Suppressor macrophage (primary cell): ENCODE data around the gene PLA2G15.
A peak's percentile ranks its signal among the peaks of the same experiment; 100 is the strongest.
"Not testable (repeated sequence)": the region's sequence is repeated elsewhere in the genome, so short reads cannot be mapped to it uniquely, and the experiment has no call there.

ENCODE experiments used
- DNase-seq, 4 experiments: peaks; one replicate each; pipeline ENCODE4 v3.0.0-alpha.2; 2020 to 2022

PLA2G15 gene

DNA sequence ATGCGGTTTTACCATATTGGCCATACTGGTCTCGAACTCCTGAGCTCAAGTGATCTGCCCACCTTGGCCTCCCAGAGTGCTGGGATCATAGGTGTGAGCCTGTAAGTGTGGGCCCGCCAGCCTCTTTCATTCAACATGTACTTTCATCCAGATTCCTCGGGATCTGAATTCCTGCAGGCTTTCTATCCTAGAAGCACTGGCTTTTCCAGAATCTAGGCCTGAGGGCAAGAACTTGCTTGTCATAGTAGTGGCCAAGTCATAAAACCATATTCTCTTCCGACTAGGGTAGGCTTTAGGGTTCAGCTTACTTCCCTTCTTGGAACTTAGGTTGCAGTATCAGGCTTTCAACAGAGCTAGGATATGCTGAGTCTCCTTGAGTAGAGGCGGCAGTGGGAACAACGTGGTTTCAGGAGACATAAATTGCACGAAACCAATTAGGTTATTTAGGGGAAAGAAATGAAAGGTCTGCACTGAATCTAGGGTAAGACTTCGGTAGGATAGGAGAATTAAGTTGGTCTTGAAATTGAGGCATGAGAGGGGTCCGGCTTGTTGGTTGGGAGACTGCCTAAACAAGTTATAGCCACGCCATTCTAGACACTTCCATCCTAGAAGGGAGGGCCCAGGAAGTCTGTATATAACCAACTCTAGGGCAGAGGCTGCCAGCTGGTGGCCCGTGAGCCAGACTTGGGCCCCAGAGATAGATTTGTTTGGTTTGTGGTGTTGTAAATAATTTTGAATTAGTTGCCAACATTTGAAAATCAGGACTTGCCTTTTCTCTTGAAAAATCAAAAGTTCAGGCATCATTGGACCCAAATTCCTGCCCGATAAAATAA is 34.8 kb downstream of the PLA2G15 start:
- DNase-seq: peak in 2 of 4 experiments; percentile 43 to 45

DNA sequence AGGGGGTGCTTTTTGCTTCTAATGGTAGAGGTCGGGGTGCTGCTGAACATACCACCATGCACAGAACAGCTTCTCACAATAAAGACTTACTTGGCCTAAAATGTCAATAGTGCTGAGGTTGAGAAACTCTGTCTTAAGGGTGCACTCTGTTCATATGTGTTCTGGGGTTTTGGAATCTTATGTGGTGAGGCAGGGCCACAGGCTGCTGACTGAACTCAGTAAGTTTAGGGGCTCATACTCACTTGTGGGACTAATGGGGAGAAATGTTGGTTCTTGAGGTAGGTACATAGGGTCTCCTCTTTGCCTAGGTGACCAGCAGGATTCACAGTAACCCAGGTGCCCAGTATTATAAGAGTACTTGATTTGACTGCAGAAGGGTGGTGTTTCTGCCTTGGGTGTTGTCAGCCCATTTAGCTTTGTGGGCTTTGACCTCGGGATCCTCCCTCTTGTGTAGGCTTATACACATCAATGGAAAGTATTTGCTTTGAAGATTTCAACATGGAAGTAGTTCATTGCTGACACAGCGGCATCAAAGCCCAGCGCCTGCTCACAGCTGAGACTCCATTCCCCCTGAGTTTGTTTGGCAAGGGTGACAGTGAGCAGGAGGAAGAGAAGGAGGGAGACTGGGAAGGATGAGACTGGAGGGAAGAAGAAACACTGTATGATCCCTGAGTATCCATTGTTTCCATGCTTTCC is 36.3 kb downstream of the PLA2G15 start:
- DNase-seq: no peak

DNA sequence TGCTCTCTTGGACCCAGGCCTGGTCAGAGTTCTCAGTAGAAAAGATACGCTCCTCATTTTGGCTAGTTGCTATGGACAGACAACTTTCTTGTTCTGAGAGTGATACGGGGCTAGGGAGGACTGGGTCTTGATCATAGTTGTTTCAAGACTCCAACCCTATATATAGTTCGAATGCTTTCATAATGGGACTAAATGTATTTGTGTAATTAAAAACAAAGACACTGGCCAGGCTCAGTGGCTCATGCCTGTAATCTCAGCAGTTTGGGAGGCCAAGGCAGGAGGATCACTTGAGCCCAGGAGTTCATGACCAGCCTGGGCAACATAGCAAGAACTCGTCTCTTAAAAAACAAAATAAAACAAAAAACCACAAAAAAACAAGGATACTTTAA is 36.9 kb downstream of the PLA2G15 start:
- DNase-seq: no peak

DNA sequence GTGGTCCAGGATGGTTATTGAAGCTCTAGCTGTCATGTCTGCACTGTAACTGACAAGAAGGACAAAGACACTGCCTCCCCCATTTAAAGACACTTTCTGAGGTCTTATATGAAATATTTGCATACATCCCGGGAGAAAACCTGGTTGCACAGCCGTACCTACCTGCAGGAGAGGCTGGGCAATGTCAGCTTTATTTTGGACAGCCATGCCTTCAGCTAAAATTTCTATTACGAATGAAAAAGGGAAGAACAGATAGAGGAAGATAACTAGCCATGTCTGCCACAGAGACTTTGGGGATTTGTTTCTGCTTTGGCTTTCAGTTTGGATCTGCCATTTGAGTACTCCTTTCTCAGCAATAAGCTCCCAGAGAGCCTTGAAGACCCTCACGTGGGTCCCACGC is 38.2 kb downstream of the PLA2G15 start:
- peak in 2 of 4 experiments; percentile 30 to 44 for DNase-seq

DNA sequence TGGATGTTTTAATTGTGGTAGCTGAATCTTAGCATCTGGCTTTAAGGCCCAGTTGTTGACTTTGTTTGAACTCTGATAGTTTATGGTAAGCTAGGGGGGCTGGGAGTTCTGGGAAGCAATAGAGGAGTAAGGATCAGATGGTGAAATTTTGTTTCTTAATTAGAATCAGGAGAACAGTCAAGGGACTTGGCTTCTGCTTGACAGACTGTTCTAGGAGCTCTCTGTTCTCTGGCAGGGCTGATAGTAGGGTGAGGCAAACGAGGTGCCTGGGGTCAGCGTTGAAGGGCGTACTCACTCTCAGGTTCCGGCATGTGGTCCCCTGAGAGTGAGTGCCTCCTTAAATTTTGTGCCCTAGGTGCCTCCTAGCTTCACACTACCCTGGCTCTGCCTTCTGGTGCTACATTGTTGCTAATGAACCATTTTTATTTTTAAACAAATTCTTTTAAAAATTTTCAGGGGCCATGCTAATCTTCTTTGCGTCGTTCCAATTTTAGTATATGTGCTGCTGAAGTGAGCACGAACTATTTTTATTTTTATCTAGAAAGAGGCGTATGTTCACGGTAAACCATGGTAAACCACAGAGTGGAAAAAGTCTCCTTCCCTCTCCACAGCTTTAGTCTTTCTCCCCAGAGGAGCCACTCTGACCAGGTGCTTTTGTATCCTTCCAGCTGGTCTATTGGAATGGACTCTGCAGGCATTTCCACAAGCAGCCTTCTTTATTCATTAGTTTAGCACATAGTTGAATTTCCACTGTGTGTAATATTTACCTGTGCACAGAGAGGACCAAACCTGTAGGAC is 38.8 kb downstream of the PLA2G15 start:
- no peak for DNase-seq

DNA sequence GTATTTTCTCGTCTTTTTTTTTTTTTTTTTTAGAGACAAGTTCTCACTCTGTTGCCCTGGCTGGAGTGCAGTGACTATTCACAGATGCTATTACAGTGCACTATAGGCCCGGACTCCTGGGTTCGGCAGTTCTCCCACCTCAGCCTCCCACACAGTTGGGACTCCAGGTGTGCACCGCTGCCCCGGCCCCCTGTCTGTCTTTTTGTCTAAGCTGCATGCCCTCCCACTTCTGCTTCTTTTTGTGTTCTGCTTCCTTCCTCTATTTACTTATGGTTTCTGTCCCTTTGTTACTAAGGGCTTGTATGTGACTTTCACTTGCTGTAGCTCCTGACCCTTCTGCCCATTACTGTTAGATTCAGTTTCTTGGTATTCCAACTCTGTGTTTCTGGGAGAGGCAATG is 39.7 kb downstream of the PLA2G15 start:
- DNase-seq: peak in 3 of 4 experiments; percentile 51 to 64 (median 61)

DNA sequence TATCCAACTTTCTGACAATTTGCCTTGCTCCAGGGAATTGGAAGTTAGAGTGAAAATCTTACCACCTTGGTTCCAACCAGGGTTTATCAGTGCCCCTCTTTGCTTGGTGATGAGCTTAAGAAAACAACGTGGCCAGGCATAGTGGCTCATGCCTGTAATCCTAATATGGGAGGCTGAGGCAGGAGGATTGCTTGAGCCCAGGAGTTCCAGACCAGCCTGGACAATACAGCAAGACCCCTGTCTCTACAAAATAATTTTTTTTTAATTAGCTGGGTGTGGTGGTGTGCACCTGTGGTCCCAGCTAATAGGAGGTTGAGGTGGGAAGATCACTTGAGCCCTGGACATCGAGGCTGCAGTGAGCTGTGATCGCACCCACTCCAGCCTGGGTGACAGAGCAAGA is 40.5 kb downstream of the PLA2G15 start:
- DNase-seq: no peak

DNA sequence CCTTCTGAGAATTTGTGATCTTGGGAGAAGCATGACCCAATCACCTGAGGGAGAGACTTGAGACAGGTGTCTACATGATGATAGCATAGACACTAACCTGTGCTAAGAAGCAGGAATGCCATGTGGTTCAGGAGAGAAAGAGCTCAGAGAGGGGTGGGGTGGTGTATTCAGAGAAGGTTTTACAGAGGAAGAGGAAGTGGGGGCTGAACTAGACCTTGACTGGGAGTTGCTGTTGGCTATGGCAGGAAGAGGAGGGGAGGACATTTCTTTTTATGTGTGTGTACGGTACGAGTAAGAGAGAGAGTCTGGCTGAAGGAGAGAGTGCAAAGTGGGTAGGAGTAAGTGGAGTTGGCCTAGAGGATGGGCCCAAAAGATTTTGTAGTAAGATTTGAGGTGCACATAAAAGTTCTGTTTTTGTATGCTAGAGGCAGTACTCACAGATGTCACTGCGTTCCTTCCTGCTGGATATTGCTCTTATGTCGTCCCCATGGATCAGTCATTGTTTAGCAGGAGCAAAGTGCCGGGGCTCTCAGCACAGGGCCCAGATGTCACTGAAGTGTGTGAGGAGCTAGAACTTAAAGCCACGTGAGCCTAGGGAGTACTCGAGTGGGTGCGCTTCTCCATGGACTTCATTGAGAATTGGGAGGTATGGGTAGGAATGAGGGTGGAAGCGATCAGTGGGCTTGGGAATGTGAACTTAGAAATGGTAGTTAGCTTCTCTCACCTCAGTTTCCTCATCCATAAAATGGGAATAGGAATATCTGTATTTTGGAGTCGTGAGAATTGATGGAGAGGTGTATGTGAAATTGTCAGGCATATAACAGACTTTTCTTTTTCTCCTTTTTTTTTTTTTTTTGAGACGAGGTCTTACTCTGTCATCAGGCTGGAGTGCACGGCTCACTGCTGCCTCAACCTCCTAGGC is 41.2 kb downstream of the PLA2G15 start:
- DNase-seq: peak; percentile 31 to 56 (median 54)

DNA sequence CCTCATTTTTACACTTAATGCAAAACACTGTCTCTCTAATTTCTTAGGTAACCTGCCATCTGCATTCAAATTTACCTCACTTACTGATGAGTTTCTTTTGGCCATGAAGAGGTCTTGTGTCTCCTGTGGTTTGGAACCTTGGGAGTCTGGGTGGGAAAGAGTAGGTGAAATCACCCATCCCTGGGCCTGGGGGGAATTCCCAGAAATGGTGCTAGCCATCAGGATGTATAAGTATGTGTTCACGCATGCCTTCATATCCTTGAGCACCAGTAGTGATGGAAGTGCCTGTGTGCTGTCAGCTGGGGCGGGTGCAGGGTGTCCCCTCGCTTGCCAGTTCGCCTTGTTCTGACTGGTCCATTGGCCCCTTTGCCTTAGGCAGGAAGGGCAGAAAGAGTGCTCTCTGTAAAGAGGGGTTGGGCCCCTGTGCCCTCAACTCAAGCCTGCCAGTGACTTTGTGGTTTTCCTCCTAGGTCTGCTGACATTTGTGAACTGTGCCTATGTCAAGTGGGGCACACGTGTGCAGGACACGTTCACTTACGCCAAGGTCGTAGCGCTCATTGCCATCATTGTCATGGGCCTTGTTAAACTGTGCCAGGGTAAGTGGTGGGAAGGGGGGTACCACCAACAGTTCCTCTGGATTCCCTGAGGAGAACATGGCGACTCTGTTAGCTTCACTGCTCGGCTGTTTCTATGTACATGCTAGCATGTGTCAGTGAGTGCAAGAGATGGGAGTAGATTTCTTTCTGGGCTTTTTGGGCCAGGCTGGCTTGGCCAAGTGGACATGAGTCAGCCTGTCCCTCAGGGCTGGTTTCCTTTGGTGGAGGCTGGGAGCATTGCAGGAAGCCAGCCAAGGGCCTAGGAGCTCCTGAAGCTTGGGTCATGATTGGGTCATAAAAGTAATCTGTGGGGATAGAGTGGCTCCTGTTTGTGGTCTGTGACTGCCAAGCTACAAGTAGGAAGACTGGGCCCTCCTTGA is 42.4 kb downstream of the PLA2G15 start:
- peak; percentile 28 to 55 (median 40) for DNase-seq

DNA sequence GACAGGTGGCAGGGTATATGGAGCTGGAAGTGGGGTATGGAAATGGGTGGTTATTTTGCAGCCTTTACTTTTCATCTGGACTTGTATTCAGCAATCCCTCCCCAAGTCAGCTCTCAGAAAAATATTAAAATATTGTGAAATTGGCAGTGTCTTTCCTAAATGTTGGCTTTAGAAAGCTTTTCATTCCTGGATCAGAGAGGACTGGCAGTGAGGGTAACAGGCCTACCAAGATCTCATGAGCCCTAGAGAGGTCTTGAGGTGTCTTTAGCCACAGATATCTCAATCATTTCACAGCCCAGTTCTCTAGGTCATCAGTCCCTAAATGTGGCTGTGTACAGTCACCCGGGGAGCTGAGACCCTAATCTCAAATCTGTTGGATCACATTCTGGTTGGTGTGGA is 43.1 kb downstream of the PLA2G15 start:
- no peak for DNase-seq

DNA sequence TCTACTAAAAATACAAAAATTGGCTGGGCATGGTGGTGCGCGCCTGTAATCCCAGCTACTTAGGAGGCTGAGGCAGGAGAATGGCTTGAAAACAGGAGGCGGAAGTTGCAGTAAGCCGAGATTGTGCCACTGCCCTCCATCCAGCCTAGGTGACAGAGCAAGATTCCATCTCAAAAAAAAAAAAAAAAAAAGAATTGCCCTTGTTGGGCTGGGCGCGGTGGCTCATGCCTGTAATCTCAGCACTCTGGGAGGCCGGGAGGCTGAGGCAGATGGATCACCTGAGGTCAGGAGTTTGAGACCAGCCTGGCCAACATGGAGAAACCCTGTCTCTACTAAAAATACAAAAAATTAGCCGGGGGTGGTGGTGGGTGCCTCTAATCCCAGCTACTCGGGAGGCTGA is 43.6 kb downstream of the PLA2G15 start:
- not testable (repeated sequence) for DNase-seq

DNA sequence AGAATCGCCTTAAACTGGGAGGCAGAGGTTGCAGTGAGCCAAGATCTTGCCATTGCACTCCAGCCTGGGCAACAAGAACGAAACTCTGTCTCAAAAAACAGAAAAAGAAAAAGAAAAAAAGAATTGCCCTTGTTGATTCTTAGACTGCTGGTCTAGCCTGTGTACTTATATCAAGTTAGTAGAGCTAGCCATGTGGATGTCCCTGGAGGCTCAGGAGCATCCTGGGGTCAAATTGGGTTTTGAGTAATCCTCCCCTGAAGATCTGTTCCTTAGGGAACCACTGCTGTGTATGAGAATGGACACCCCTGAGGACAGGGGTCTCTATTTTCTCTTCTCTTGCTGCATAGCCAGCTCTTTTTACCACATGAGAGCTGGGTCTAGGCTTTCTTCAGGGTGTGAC is 44.0 kb downstream of the PLA2G15 start:
- DNase-seq: no peak

DNA sequence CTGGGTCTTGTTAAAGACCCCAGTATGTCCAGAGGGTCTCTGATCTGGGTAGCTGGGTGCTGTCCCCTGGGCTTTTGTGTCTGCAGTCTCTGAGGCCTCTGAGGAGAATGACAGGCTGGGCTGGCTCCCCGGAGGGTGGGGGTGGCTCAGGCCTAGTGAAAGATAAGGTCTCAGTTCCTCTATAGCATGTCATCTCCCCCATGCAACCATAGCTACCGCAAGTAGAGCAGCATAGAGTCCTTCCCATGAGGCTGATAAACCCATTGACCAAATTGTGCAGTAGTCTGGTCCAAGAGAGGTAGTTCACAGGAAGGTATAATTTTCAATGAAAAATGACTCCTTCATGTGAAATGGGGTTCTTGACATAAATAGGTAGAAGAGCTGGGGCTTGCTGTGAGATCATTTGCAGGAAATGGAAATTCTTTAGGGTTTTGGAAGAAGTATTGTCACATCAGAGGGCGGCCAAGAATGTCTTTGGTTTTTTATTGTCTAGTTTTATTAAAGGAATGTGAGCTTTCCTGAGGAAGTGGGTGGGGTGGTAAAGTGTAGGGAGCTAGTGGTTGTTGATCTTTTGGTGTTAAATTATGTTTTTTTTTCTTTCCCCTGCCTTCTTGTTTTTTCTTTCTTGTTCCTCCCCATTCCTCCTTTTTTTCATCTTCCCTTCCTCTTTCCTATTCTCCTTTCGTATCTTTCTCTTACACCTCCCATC is 44.6 kb downstream of the PLA2G15 start:
- peak in 3 of 4 experiments; percentile 38 to 48 (median 45) for DNase-seq

DNA sequence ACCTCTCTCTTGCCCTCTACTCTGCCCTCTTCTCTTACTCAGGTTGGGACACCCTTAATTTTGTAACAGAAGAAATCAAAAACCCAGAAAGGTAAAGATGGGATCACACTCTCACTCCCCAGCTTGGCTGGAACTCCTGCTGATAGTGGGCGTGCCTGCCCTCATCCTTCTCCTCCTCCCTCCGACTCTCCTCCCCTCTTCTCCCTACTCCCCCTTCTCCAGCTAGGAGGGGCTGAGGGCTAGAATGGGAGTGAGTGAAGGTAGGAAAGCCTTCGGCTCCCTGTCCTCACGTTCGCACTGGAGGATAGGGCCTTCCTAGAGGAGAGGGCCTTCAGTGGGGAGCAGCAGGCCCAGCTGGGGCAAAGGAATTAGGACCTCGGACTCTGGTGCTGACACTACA is 45.3 kb downstream of the PLA2G15 start:
- DNase-seq: no peak

DNA sequence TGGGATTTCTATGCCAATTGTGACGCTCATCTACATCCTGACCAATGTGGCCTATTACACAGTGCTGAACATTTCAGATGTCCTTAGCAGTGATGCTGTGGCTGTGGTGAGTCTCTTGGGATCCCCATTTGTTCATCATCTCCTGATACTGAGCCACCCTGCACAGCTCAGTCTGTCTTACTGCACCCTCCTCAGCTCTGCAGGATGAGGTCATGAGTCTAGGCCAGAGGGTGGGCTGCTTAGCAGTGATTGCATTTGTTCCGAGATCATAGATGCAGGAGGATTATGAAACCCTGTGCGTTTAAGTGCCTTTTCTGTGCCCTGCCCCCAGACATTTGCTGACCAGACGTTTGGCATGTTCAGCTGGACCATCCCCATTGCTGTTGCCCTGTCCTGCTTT is 46.1 kb downstream of the PLA2G15 start:
- peak in 1 of 4 experiments; percentile 27 for DNase-seq

DNA sequence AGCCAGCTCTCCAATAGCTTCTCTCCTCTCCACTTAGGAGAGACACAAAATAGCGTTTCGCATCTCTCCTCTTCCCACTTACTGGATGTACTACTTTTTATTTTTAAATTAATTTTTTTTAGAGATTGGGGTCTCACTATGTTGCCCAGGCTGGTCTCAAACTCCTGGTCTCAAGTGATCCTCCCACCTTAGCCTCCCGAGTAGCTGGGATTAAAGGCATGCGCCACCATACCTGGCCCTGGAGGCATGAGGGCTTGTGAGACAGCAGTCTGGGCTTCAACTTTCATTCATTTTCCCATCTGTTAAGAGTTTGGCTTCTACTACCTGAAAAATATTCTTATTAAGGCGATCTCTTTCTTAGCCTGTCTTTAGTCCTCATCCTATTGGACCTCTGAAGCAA is 47.3 kb downstream of the PLA2G15 start:
- DNase-seq: no peak

DNA sequence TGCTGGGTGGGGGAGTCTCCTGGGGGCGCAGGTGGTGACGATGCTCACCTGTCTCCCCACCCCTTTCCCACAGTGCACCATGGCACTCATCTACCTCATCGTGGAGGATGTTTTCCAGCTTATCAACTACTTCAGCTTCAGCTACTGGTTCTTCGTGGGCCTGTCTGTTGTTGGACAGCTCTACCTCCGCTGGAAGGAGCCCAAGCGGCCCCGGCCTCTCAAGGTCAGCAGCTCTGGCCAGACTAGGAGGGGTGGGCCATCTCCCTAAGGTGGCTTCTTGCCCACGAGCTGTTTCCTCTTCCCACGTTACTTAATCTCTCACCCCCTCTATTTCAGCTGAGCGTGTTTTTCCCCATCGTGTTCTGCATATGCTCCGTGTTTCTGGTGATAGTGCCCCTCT is 51.1 kb downstream of the PLA2G15 start:
- DNase-seq: no peak

DNA sequence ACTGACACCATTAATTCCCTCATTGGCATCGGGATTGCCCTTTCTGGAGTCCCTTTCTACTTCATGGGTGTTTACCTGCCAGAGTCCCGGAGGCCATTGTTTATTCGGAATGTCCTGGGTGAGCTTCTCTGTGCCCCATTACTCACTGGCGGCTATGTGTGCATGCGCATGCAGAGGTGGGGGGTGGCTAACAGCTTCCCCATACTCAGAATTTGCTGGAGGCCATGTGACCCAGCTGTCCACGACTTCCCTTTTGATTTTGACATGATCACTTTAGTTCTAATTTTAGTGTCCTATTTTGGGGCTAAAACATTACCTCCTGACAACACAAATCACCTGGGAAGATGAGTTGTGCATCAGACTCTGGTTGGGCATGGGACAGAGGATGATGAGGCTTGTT is 51.5 kb downstream of the PLA2G15 start:
- peak; percentile 45 to 74 (median 68) for DNase-seq

DNA sequence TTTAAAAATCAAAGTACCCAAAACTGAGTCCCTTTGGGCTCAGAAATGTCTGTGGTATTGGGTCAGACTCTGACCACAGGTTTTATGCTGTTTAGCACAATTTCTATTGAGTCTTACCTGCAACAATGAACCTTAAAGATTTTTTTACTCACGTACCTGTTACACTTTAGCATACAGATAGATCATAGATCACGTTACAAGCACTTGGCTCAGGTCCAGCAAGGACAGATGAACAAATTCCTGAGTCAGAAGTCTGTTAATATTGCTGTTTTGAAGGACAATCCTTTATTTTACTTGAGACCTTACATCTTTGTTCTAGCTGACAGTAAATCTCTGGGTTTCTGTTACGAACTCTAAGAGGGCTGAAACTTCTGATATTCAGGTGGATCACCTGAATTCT is 52.7 kb downstream of the PLA2G15 start:
- DNase-seq: no peak

DNA sequence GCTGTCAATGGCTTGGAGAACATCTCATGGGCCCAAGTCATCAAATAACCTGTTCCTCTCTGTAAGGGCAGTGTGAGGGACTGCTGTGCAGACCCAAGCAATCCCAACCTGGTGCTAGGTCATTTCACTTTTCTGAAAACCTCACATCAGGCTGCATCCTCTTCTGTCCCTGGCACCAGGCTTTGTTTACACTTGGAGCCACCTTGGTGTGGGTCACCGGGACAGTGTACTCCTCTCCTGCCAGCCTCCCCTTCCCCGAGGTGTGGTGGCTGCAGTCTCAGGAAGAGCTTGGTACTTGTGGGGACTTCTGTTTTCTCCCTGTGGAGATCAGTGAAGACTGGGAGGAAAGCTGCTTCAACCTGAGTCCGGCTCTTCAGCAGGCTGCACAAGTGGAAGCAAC is 53.1 kb downstream of the PLA2G15 start:
- no peak for DNase-seq
